WTC11 (cell line): Measurements from ENCODE around the gene ZNF425.
"Not testable (repeated sequence)": the region's sequence is repeated elsewhere in the genome, so short reads cannot be mapped to it uniquely, and the experiment has no call there.

Source experiments
- ATF1 ChIP-seq: sonication (generic); formaldehyde crosslinking; IDR thresholded peaks from 2 replicates; pipeline ENCODE4 v1.8.1; 2023; ENCODE audit warnings: mild to moderate bottlenecking, moderate library complexity, missing genetic modification reagents
- CTCF ChIP-seq: fragments of 200-600 bp; IDR thresholded peaks from 2 replicates; pipeline ENCODE4 v1.8.0; 2022; ENCODE audit warnings: antibody characterized with exemption

GRCh38 chr7:149062217-149062899 is 63.8 kb downstream of the ZNF425 start:
- not testable (repeated sequence) for TF ChIP-seq CTCF; ATF1 (CRISPR knock-in tag)
